IMR-90 (cell line): Measurements from ENCODE around the gene WIPF1. TPM values are rescaled to one million over a fixed set of nuclear protein-coding genes. Genes with fewer than 3 reads are reported as not detected.

ENCODE experiments used
- ATAC-seq: fragments of 200-7000 bp; cut with Tn5 transposase; 2 replicates; pipeline ENCODE4 v1.9.1; 2020; ENCODE audit warnings: low read depth, mild to moderate bottlenecking, moderate library complexity
- BruUV-seq: library from RNA; stranded (reverse); fragments of 400-500 nt; replicated peaks from 2 replicates; lab custom pipeline; 2021; lab: Mats Ljungman, UMichigan
- CTCF ChIA-PET: fragments of 300-600 bp; formaldehyde crosslinking; extraction: SDS; loops from one replicate; lab custom pipeline; 2021; ENCODE audit warnings: antibody characterized with exemption; lab: Yijun Ruan, JAX
- POLR2A ChIA-PET: fragments of 300-600 bp; sonication (Branson Sonifier 250); formaldehyde crosslinking; loops from one replicate; lab custom pipeline; 2022; ENCODE audit warnings: antibody characterized with exemption; ENCODE audit not compliant: unreplicated experiment; lab: Charles Lee
- DNase-seq: peaks from one replicate; pipeline ENCODE4 v3.0.0; 2013
- H2AFZ ChIP-seq: replicated peaks from 2 replicates; pipeline ENCODE3; 2013; ENCODE audit warnings: low read length, mild to moderate bottlenecking; ENCODE audit not compliant: poor library complexity
- H2AK5ac ChIP-seq: 2 replicates; pipeline ENCODE4 v1.6.1; 2013; ENCODE audit warnings: low read depth, low read length, inconsistent platforms
- H2AK9ac ChIP-seq: replicated peaks from 2 replicates; pipeline ENCODE3; 2013; ENCODE audit warnings: mild to moderate bottlenecking, low read depth, low read length, moderate library complexity; ENCODE audit not compliant: poor library complexity
- H2BK120ac ChIP-seq: 2 replicates; pipeline ENCODE4 v1.6.1; 2013; ENCODE audit warnings: low read depth, low read length, inconsistent platforms
- H2BK15ac ChIP-seq: 3 replicates; pipeline ENCODE4 v1.6.1; 2013; ENCODE audit warnings: low read depth, low read length, inconsistent platforms
- H2BK20ac ChIP-seq: 2 replicates; pipeline ENCODE4 v1.6.1; 2013; ENCODE audit warnings: low read depth, mild to moderate bottlenecking, inconsistent platforms, low read length, moderate library complexity
- H2BK5ac ChIP-seq: 2 replicates; pipeline ENCODE4 v1.6.1; 2013; ENCODE audit warnings: mild to moderate bottlenecking, low read depth, low read length, inconsistent platforms; ENCODE audit not compliant: poor library complexity, severe bottlenecking
- H3K14ac ChIP-seq: replicated peaks from 2 replicates; pipeline ENCODE4 v1.6.1; 2013; ENCODE audit warnings: low read depth, low read length, inconsistent platforms
- H3K18ac ChIP-seq: 2 replicates; pipeline ENCODE4 v1.6.1; 2013; ENCODE audit warnings: low read depth, low read length, control low read depth
- H3K23ac ChIP-seq: 2 replicates; pipeline ENCODE4 v1.6.1; 2013; ENCODE audit warnings: low read depth, low read length, inconsistent platforms
- H3K27ac ChIP-seq: 2 replicates; pipeline ENCODE4 v1.5.1; 2013; ENCODE audit warnings: mild to moderate bottlenecking, control low read depth, low read length; ENCODE audit not compliant: insufficient read depth
- H3K27me3 ChIP-seq: 2 replicates; pipeline ENCODE4 v1.6.1; 2013; ENCODE audit warnings: low read length; ENCODE audit not compliant: control insufficient read depth, insufficient read depth
- H3K36me3 ChIP-seq: 2 replicates; pipeline ENCODE4 v1.6.1; 2013; ENCODE audit warnings: low read length, mixed read lengths; ENCODE audit not compliant: control insufficient read depth, insufficient read depth
- H3K4ac ChIP-seq: 2 replicates; pipeline ENCODE4 v1.6.1; 2013; ENCODE audit warnings: low read depth, low read length, inconsistent platforms
- H3K4me1 ChIP-seq: 2 replicates; pipeline ENCODE4 v1.6.1; 2013; ENCODE audit warnings: low read length, mixed read lengths; ENCODE audit not compliant: control insufficient read depth, insufficient read depth
- H3K4me2 ChIP-seq: 2 replicates; pipeline ENCODE4 v1.6.1; 2013; ENCODE audit warnings: low read depth, mild to moderate bottlenecking, control low read depth, low read length, moderate library complexity
- H3K4me3 ChIP-seq: 2 replicates; pipeline ENCODE4 v1.5.1; 2013; ENCODE audit warnings: low read depth, mild to moderate bottlenecking, control low read depth, low read length, moderate library complexity; ENCODE audit not compliant: insufficient read depth
- H3K56ac ChIP-seq: 2 replicates; pipeline ENCODE4 v1.6.1; 2013; ENCODE audit warnings: low read length, inconsistent platforms; ENCODE audit not compliant: insufficient read depth; ENCODE audit errors: extremely low read depth
- H3K79me1 ChIP-seq, 2 experiments: 2 replicates each; pipeline ENCODE4 v1.6.1; 2013; ENCODE audit warnings: low read length in 2 of 2, inconsistent platforms in 1 of 2, low read depth in 1 of 2
- H3K9ac ChIP-seq: 2 replicates; pipeline ENCODE4 v1.6.1; 2013; ENCODE audit warnings: low read depth, low read length, control low read depth
- H3K9me1 ChIP-seq: 2 replicates; pipeline ENCODE4 v1.6.1; 2013; ENCODE audit warnings: low read length, inconsistent platforms; ENCODE audit not compliant: insufficient read depth
- H3K9me3 ChIP-seq: 2 replicates; pipeline ENCODE4 v1.6.1; 2013; ENCODE audit warnings: low read length; ENCODE audit not compliant: control insufficient read depth, insufficient read depth
- H4K20me1 ChIP-seq: 2 replicates; pipeline ENCODE4 v1.6.1; 2013; ENCODE audit warnings: low read length, inconsistent platforms; ENCODE audit not compliant: insufficient read depth
- H4K5ac ChIP-seq: 2 replicates; pipeline ENCODE4 v1.6.1; 2013; ENCODE audit warnings: mild to moderate bottlenecking, low read depth, low read length, control low read depth
- H4K8ac ChIP-seq, 2 experiments: 2 replicates each; pipeline ENCODE4 v1.6.1; 2013; ENCODE audit warnings: low read depth in 2 of 2, low read length in 2 of 2, control low read depth in 1 of 2, inconsistent platforms in 1 of 2
- H4K91ac ChIP-seq: 2 replicates; pipeline ENCODE4 v1.6.1; 2013; ENCODE audit warnings: low read depth, low read length, inconsistent platforms; ENCODE audit not compliant: insufficient read depth
- BHLHE40 ChIP-seq: fragments of 150-350 bp; IDR thresholded peaks from 2 replicates; pipeline ENCODE4 v1.6.1; 2016; ENCODE audit warnings: mild to moderate bottlenecking, low read depth, low read length
- CEBPB ChIP-seq: IDR thresholded peaks from 2 replicates; pipeline ENCODE4 v1.6.1; 2012; ENCODE audit warnings: low read depth, low read length, improper control_type of control experiment
- CHD1 ChIP-seq: IDR thresholded peaks from 2 replicates; pipeline ENCODE4 v1.6.1; 2012; ENCODE audit warnings: low read depth, low read length, improper control_type of control experiment
- FOS ChIP-seq: fragments of 150-350 bp; IDR thresholded peaks from 2 replicates; pipeline ENCODE4 v1.6.1; 2016; ENCODE audit warnings: low read depth, low read length
- MXI1 ChIP-seq: IDR thresholded peaks from 2 replicates; pipeline ENCODE4 v1.6.1; 2012; ENCODE audit warnings: low read depth, mild to moderate bottlenecking, low read length, moderate library complexity, borderline replicate concordance
- NFE2L2 ChIP-seq: fragments of 150-350 bp; IDR thresholded peaks from 2 replicates; pipeline ENCODE4 v1.6.1; 2016; ENCODE audit warnings: low read depth, mild to moderate bottlenecking, low read length
- POLR2A ChIP-seq: IDR thresholded peaks from 2 replicates; pipeline ENCODE4 v1.6.1; 2012; ENCODE audit warnings: mild to moderate bottlenecking, low read depth, low read length
- RAD21 ChIP-seq: IDR thresholded peaks from 2 replicates; pipeline ENCODE4 v1.6.1; 2012; ENCODE audit warnings: low read length, improper control_type of control experiment
- RCOR1 ChIP-seq: IDR thresholded peaks from 2 replicates; pipeline ENCODE4 v1.6.1; 2012; ENCODE audit warnings: mild to moderate bottlenecking, low read length, improper control_type of control experiment; ENCODE audit not compliant: insufficient replicate concordance
- RFX5 ChIP-seq: IDR thresholded peaks from 2 replicates; pipeline ENCODE4 v1.8.0; 2012; ENCODE audit warnings: low read depth, mild to moderate bottlenecking, low read length, moderate library complexity
- WGBS, 2 experiments: methylation state at CpG; one replicate each; pipeline versions ENCODE4 v1.1.5 to v1.1.7; 2013; ENCODE audit warnings: missing lambda C conversion rate in 2 of 2; ENCODE audit not compliant: insufficient read length in 1 of 2; ENCODE audit errors: extremely low coverage in 2 of 2; 5-methylcytosine and 5-hydroxymethylcytosine counted together
- dilution Hi-C: fragments of 300-500 bp; cut with HindIII; formaldehyde crosslinking; loops from one replicate; pipeline ENCODE4 v1.14.3; 2018; ENCODE audit warnings: low sequenced_read_pairs; ENCODE audit not compliant: unreplicated experiment
- in situ Hi-C: fragments of 300-500 bp; cut with MboI; formaldehyde crosslinking; loops from 3 replicates; pipeline ENCODE4 v1.14.3; 2019; ENCODE audit warnings: low sequenced_read_pairs, inconsistent platforms, mixed read lengths
- intact Hi-C: fragments of 100-400 bp; cut with micrococcal nuclease; formaldehyde crosslinking; loops from 2 replicates; pipeline ENCODE4 v1.10.0; 2022
- polyA plus RNA-seq, 3 experiments: library from polyadenylated mRNA; depleted of rRNA; stranded (reverse); fragments of >200 nt; gene quantifications; 2 replicates each; pipeline ENCODE4 v1.2.3, GENCODE V29; 2012; ENCODE audit warnings: low replicate concordance in 1 of 3
- total RNA-seq: library from RNA; depleted of rRNA; stranded (reverse); fragments of >200 nt; gene quantifications from 2 replicates; pipeline ENCODE4 v1.2.3, GENCODE V29; 2012
- TF ChIP-seq, protein P1 (sequence below): fragments of 150-350 bp; IDR thresholded peaks from 2 replicates; pipeline ENCODE4 v1.6.1; 2016; ENCODE audit warnings: low read depth, mild to moderate bottlenecking, low read length, moderate library complexity, borderline replicate concordance
- TF ChIP-seq, protein P2 (sequence below): fragments of 150-350 bp; IDR thresholded peaks from 2 replicates; pipeline ENCODE4 v1.6.1; 2017; ENCODE audit warnings: mild to moderate bottlenecking, antibody characterized with exemption, low read length, low read depth

The WIPF1 gene
- total and polyA plus RNA-seq, 2 of the 4 experiments (the other 2 are of a cell fraction) = 2.7 to 13.5 TPM

DNA sequence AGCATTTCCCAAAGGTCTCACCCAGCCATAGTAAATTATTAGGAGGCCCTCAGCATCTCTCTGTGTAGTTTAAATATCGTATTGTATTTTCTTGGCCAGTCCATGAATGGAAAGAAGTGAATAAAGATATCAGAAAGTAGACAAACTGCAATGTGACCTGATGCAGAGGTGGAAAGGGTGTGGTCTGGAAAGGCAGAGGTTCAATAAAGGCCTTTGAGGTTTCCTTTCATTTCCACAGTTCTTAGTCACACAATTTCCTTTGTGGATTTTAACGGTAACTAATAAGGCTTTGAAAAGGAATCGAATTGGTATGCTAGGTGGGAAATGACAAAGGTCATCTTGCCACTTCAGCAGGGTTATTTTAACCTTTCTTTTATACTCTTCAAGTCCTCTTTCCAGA is 20.1 kb upstream of the WIPF1 start:
- no peak overlapping the region for H4K5ac ChIP-seq
- H3K27ac ChIP-seq = no peak overlapping the region
- no peak overlapping the region for H2BK5ac ChIP-seq
- H3K14ac ChIP-seq = no peak overlapping the region
- intact Hi-C loops (no loop called here), dilution Hi-C loops (no loop called here), in situ Hi-C loops (no loop called here)
- no peaks in the 10 kb centered on the region for H3K27me3 ChIP-seq
- DNase-seq = no peak
- H4K91ac ChIP-seq = no peak overlapping the region
- no peak overlapping the region for H3K23ac ChIP-seq
- no peak overlapping the region for H2AK5ac ChIP-seq
- no peaks in the 10 kb centered on the region for H3K9me3 ChIP-seq
- no peak overlapping the region for H2AK9ac ChIP-seq
- H3K4me2 ChIP-seq = no peak overlapping the region
- WGBS, 2 experiments = no CpG with 5 or more reads among the region's 3 CpGs
- no peak overlapping the region for H3K18ac ChIP-seq
- no peak overlapping the region for H3K9ac ChIP-seq
- H3K4me1 ChIP-seq = peaks cover 12% of the 10 kb centered on the region
- BruUV-seq = no TSS peak
- no peak overlapping the region for H4K8ac ChIP-seq
- ChIA-PET POLR2A (no interaction called here), CTCF (no interaction called here)
- no peak overlapping the region for H2AFZ ChIP-seq
- peaks cover 12% of the 10 kb centered on the region for H3K9me1 ChIP-seq
- H3K4ac ChIP-seq = no peak overlapping the region
- TF ChIP-seq, protein P1, sequence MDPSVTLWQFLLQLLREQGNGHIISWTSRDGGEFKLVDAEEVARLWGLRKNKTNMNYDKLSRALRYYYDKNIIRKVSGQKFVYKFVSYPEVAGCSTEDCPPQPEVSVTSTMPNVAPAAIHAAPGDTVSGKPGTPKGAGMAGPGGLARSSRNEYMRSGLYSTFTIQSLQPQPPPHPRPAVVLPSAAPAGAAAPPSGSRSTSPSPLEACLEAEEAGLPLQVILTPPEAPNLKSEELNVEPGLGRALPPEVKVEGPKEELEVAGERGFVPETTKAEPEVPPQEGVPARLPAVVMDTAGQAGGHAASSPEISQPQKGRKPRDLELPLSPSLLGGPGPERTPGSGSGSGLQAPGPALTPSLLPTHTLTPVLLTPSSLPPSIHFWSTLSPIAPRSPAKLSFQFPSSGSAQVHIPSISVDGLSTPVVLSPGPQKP = no peak
- TF ChIP-seq MXI1 (no peak), CEBPB (no peak), CHD1 (no peak), RAD21 (no peak), BHLHE40 (no peak), RCOR1 (no peak), FOS (no peak), POLR2A (no peak), RFX5 (no peak), NFE2L2 (no peak)
- TF ChIP-seq, protein P2, sequence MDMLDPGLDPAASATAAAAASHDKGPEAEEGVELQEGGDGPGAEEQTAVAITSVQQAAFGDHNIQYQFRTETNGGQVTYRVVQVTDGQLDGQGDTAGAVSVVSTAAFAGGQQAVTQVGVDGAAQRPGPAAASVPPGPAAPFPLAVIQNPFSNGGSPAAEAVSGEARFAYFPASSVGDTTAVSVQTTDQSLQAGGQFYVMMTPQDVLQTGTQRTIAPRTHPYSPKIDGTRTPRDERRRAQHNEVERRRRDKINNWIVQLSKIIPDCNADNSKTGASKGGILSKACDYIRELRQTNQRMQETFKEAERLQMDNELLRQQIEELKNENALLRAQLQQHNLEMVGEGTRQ = no peak
- no peak overlapping the region for H2BK15ac ChIP-seq
- no peak overlapping the region for H3K4me3 ChIP-seq
- H4K20me1 ChIP-seq = peaks cover 8% of the 10 kb centered on the region; the same call in 1 of the 2 replicates
- H3K36me3 ChIP-seq = no peaks in the 10 kb centered on the region; the same call in 1 of the 2 replicates
- H3K79me1 ChIP-seq = peaks cover 7 to 23% of the 10 kb centered on the region in 2 experiments
- H2BK20ac ChIP-seq = no peak overlapping the region
- H2BK120ac ChIP-seq = no peak overlapping the region
- ATAC-seq = no peak
- H3K56ac ChIP-seq = no peak overlapping the region
